Upper lobe of left lung (tissue), 6 donors: Measurements from ENCODE around the gene TMTC1. TPM values are rescaled to one million over a fixed set of nuclear protein-coding genes. Genes with fewer than 3 reads are reported as not detected.

ENCODE experiments used
- ATAC-seq, 2 donors: fragments of 200-7000 bp; cut with Tn5 transposase; one replicate each; pipeline ENCODE4 v1.9.1; 2022; ENCODE audit warnings: mild to moderate bottlenecking in 2 of 2, moderate library complexity in 2 of 2; ENCODE audit not compliant: low FRiP score in 2 of 2
- DNase-seq, 2 donors: peaks; one replicate each; pipeline ENCODE4 v3.0.0-alpha.2; 2019 to 2020
- H3K27ac ChIP-seq, 4 donors: fragments of 200-600 bp; sonication (generic); one replicate each; pipeline ENCODE4 v1.5.1; 2016 to 2019
- H3K27me3 ChIP-seq, 4 donors: fragments of 200-600 bp; sonication (generic); one replicate each; pipeline ENCODE4 v1.5.1; 2017 to 2019
- H3K36me3 ChIP-seq, 4 donors: fragments of 200-600 bp; sonication (generic); one replicate each; pipeline ENCODE4 v1.5.1; 2016 to 2019
- H3K4me1 ChIP-seq, 4 donors: fragments of 200-600 bp; sonication (generic); one replicate each; pipeline ENCODE4 v1.5.1; 2018 to 2019
- H3K4me3 ChIP-seq, 4 donors: fragments of 200-600 bp; sonication (generic); one replicate each; pipeline ENCODE4 v1.5.1; 2017 to 2019; ENCODE audit warnings: mild to moderate bottlenecking in 2 of 4, moderate library complexity in 1 of 4
- H3K9me3 ChIP-seq, 4 donors: fragments of 200-600 bp; sonication (generic); one replicate each; pipeline ENCODE4 v1.5.1; 2018 to 2019
- EP300 ChIP-seq, 4 donors: sonication (generic); formaldehyde crosslinking; IDR thresholded peaks; one replicate each; pipeline ENCODE4 v1.5.1; 2017; ENCODE audit warnings: antibody characterized with exemption in 4 of 4, control low read depth in 2 of 4
- POLR2A ChIP-seq, 4 donors: fragments of 450-650 bp; IDR thresholded peaks; one replicate each; pipeline ENCODE4 v1.5.1; 2016 to 2017; ENCODE audit warnings: antibody characterized with exemption in 4 of 4, mild to moderate bottlenecking in 2 of 4
- POLR2AphosphoS5 ChIP-seq, 2 donors: sonication (generic); formaldehyde crosslinking; IDR thresholded peaks; one replicate each; pipeline ENCODE4 v1.5.1; 2017; ENCODE audit warnings: antibody characterized with exemption in 2 of 2
- WGBS, 2 donors: methylation state at CpG; one replicate each; pipeline ENCODE4 v1.1.5; 2017 to 2018; 5-methylcytosine and 5-hydroxymethylcytosine counted together
- total RNA-seq, 6 donors: library from RNA; depleted of rRNA in 4 of 6; stranded (reverse); fragments of >200 nt in 4 of 6; gene quantifications; one replicate each; pipeline versions ENCODE4 v1.1.0 to v1.2.1, GENCODE V29; 2016 to 2021
- TF ChIP-seq, protein P1 (sequence below), 6 experiments: fragments of 450-650 bp in 4 of 6; fragments of 200-600 bp in 2 of 6; sonication (generic) in 2 of 6; IDR thresholded peaks; one replicate each; pipeline ENCODE4 v1.5.1; 2016 to 2019; ENCODE audit warnings: antibody characterized with exemption in 6 of 6
- donor health status: DM: no; HTN: no; CAD: no; lungs with moderate emphysema.
- donor health status: DM: no; HTN: yes; CAD: no; lungs with severe emphysema.

The TMTC1 gene
- total RNA-seq, 6 donors from 2014 or later = 25.1 to 39.3 (median 29.7) TPM

DNA sequence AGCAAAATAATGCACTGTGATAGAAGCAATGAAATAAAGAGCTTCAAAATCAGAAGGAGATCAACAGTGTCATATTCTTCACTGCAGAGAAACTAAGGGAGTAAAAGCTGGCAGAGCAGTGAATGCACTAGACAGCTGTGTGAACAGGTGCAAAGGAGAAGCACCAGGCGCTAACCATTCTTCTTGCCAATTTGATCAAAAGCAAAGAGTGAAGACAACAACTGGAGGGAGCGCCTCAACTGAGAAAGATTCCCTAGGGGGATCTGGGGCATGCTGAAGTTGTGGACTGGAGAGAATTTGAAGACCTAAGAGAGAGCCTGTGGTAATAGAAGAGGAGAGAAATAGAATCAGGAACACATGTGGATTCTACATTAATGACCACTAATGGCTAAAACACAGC, 235.9 kb downstream of the TMTC1 start:
- Histone ChIP-seq H3K9me3 (no peaks in the 10 kb centered on the region), H3K36me3 (no peaks in the 10 kb centered on the region), H3K27ac (peak overlapping the region in 1 of 4 donors; percentile 60), H3K4me3 (no peak overlapping the region), H3K4me1 (peaks cover 10 to 24% (median 21%) of the 10 kb centered on the region in 4 donors), H3K27me3 (no peaks in the 10 kb centered on the region)
- DNase-seq (no peak), ATAC-seq (no peak)
- 92 to 97% methylated on average over 2 of the region's 2 CpGs for WGBS, 2 donors
- TF ChIP-seq POLR2A (IDR thresholded peaks at IDR 0.05) (no peak), POLR2AphosphoS5 (IDR thresholded peaks at IDR 0.05) (no peak), EP300 (IDR thresholded peaks at IDR 0.05) (no peak)
- TF ChIP-seq, protein P1, sequence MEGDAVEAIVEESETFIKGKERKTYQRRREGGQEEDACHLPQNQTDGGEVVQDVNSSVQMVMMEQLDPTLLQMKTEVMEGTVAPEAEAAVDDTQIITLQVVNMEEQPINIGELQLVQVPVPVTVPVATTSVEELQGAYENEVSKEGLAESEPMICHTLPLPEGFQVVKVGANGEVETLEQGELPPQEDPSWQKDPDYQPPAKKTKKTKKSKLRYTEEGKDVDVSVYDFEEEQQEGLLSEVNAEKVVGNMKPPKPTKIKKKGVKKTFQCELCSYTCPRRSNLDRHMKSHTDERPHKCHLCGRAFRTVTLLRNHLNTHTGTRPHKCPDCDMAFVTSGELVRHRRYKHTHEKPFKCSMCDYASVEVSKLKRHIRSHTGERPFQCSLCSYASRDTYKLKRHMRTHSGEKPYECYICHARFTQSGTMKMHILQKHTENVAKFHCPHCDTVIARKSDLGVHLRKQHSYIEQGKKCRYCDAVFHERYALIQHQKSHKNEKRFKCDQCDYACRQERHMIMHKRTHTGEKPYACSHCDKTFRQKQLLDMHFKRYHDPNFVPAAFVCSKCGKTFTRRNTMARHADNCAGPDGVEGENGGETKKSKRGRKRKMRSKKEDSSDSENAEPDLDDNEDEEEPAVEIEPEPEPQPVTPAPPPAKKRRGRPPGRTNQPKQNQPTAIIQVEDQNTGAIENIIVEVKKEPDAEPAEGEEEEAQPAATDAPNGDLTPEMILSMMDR (IDR thresholded peaks at IDR 0.05) = no peak

- peak overlapping the region in 2 of 4 donors; percentile 8 to 60 for H3K27ac ChIP-seq
- DNase-seq = no peak
- H3K9me3 ChIP-seq = no peaks in the 10 kb centered on the region
- H3K4me1 ChIP-seq = peaks cover 10 to 24% (median 20%) of the 10 kb centered on the region in 4 donors
- no peaks in the 10 kb centered on the region for H3K27me3 ChIP-seq
- no peak overlapping the region for H3K4me3 ChIP-seq
- TF ChIP-seq POLR2A (IDR thresholded peaks at IDR 0.05) (no peak), POLR2AphosphoS5 (IDR thresholded peaks at IDR 0.05) (peak in 1 of 2 donors; percentile 39)
- ATAC-seq = peak in 1 of 2 donors; percentile 16
- WGBS, 2 donors = 36 to 54% methylated on average over 4 of the region's 4 CpGs
- H3K36me3 ChIP-seq = no peaks in the 10 kb centered on the region
Observed at GRCh38 chr12:29547151-29547632, 236.6 kb downstream of the TMTC1 start.

DNA sequence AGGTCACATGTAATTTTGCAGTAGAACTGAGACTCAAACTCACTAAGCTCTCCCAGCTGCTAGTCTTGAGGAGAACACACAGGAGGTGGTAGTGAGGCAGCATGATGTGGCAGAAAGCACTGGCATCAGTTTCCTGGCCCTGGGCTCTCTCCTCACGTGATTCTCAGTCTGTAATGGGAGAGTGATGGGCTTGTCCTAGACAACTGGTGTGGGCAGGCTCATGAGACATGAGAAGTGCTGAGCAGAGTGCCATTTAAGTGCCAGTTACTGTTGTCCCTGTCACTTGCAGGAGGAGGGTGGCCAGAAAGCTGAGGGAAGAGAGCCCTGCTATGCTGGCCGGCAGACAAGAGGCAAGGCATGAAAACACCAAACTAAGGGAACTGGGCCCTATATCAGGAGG, 237.7 kb downstream of the TMTC1 start:
- Histone ChIP-seq H3K27ac (peak overlapping the region in 3 of 4 donors; percentile 8 to 60 (median 21)), H3K4me1 (peaks cover 10 to 24% (median 20%) of the 10 kb centered on the region in 4 donors)
- no peak for TF ChIP-seq EP300 (IDR thresholded peaks at IDR 0.05)
- no peak for TF ChIP-seq POLR2A (IDR thresholded peaks at IDR 0.05)
- TF ChIP-seq, protein P1 (IDR thresholded peaks at IDR 0.05) = no peak
- no peak for TF ChIP-seq POLR2AphosphoS5 (IDR thresholded peaks at IDR 0.05)

DNA sequence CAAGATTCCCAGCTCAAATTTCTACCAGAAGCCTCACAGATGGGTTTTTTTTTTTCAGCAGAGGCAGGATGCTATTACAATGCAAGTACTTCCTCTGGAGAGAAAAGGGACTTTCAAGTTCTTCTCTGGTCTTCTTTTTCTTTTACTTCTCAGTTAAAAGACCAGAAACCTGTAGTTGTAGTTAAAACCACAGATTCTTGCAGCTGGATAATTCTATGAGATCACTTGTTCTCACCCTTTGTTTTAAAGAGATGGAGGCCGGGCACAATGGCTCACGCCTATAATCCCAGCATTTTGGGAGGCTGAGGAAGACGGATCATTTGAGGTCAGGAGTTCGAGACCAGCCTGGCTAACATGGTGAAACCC, 238.7 kb downstream of the TMTC1 start:
- WGBS, 2 donors = 85 to 87% methylated on average over 4 of the region's 4 CpGs
- Histone ChIP-seq H3K36me3 (no peaks in the 10 kb centered on the region), H3K27me3 (no peaks in the 10 kb centered on the region), H3K4me1 (peaks cover 10 to 24% (median 20%) of the 10 kb centered on the region in 4 donors), H3K27ac (no peak overlapping the region), H3K9me3 (no peaks in the 10 kb centered on the region), H3K4me3 (no peak overlapping the region)
- TF ChIP-seq POLR2A (IDR thresholded peaks at IDR 0.05) = no peak
- no peak for ATAC-seq
- DNase-seq = no peak

More for the DNA sequence above, 237.7 kb downstream of the TMTC1 start:
- WGBS, 2 donors = 69 to 74% methylated on average over 2 of the region's 2 CpGs
- Histone ChIP-seq H3K36me3 (no peaks in the 10 kb centered on the region), H3K9me3 (no peaks in the 10 kb centered on the region), H3K4me3 (no peak overlapping the region), H3K27me3 (no peaks in the 10 kb centered on the region)
- DNase-seq (no peak), ATAC-seq (no peak)

- Histone ChIP-seq H3K27ac (peak overlapping the region in 1 of 4 donors; percentile 6), H3K36me3 (no peaks in the 10 kb centered on the region), H3K4me1 (peaks cover 10 to 24% (median 20%) of the 10 kb centered on the region in 4 donors), H3K27me3 (no peaks in the 10 kb centered on the region), H3K9me3 (no peaks in the 10 kb centered on the region), H3K4me3 (no peak overlapping the region)
- TF ChIP-seq, protein P1 (IDR thresholded peaks at IDR 0.05) = no peak
- TF ChIP-seq EP300 (IDR thresholded peaks at IDR 0.05) (no peak), POLR2A (IDR thresholded peaks at IDR 0.05) (no peak), POLR2AphosphoS5 (IDR thresholded peaks at IDR 0.05) (no peak)
- ATAC-seq (no peak), DNase-seq (no peak)
- 85 to 86% methylated on average over 6 of the region's 6 CpGs for WGBS, 2 donors
Observed at GRCh38 chr12:29544428-29545101, 239.2 kb downstream of the TMTC1 start.
